CD4-positive, alpha-beta T cell treated with Interferon gamma for 1 hour (primary cell): ENCODE data around the gene ZDHHC24.
A peak's percentile ranks its signal among the peaks of the same experiment; 100 is the strongest.

Experiments
- DNase-seq: peaks from one replicate; pipeline ENCODE4 v3.0.0-alpha.2; 2020

ZDHHC24 gene

DNA sequence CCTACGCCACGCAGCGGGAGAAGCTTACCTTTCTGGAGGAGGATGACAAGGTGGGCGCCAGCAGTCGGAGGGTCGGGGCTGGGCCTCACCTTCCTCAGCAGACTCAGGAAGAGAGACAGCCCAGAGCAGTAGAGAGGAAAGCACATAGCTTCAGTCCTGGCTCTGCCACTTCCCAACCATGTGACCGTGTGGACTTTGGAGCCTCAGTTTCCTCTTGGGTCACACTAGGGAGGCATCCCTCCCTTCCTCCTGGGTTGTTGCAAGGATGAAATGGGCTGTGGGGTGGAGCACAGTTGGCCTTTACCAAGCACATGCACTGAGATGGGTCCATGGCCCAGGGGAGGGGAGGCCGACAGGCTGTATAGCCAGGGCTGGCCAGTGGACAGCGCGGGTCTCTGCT, 52.7 kb downstream of the ZDHHC24 start:
- DNase-seq, result no peak

DNA sequence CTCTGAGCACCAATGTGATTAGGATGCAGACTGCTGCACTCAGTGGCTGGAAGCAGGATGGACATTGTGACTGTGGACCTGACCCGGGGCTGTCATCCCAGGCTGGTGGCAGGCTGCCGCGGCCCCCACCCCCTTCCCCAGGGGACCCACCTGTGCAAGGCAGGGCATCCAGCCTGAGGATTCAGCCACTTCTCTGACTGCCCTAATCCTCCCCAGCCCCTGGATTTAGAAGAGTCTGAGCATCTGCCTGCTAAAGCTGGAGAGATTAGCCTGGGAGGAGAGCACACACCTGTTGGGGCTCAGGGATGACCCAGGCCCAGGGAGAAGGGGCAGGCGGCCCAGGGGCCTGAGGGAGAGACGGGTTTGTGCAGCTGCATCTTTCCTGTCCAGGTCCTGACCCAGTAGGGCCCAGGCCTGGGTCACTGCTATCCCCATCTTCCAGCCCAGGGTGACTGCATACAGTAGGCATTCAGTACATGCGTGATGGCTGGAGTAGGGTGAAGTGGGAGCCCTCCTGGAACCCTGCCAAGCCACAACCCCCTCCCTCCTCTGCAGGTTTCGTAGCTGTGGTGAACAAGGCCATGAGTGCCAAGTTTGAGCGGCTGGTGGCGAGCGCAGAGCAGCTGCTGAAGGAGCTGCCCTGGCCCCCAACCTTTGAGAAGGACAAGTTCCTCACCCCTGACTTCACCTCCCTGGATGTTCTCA, 53.5 kb downstream of the ZDHHC24 start:
- no peak for DNase-seq

DNA sequence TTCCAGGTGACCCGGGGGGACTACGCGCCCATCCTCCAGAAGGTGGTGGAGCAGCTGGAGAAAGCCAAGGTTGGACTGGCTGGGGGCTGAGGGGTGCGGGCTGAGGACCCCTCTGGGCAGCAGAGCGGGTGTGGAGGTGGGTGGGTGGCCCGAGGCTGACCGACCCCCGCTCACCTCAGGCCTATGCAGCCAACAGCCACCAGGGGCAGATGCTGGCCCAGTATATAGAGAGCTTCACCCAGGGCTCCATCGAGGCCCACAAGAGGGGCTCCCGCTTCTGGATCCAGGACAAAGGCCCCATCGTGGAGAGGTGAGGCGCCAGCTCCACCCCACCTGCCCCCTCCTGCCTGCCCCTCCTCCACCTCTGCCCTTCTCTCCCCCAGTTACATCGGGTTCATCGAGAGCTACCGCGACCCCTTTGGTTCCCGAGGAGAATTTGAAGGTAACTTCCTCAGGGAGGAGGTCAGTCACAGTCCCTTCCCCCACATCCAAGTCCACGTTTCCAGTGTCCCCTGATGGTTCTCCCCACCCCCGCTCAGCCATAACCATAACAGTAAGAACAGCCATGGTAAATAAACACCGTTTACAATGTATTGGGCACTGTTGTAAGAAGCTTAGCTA, 54.4 kb downstream of the ZDHHC24 start:
- no peak for DNase-seq

DNA sequence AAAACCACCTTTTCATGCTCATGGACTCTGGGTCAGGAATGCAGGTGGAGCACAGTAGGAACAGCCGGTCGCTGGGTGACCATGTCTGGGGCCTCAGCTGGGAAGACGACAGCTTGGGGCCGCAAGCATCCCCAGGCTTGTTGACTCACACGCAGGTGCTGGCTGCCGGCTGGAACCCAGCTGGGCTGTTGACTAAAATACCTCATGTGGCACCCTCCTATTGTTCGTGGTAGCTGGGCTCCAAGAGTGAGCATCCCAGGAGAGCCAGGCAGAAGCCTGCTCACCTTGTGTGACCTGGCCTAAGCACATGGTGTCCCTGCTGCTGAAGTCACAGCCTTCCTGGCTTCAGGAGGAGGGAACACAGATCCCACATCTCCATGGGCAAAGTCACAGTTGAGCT, 56.2 kb downstream of the ZDHHC24 start:
- no peak for DNase-seq

DNA sequence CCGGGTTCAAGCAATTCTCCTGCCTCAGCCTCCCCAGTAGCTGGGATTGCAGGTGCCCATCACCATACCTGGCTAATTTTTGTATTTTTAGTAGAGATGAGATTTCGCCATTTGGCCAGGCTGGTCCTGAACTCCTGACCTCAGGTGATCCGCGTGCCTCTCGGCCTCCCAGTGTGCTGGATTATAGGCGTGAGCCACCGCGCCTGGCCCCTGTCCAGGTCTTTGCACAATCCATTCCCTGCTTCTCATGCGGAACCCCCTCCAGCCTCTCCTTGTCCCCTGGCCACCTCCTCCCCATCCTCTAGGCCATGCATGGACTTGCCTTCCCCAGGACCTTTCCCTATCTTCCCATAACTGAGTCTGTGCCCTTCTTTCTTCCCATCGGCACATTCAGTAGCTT, 56.9 kb downstream of the ZDHHC24 start:
- DNase-seq, result no peak

DNA sequence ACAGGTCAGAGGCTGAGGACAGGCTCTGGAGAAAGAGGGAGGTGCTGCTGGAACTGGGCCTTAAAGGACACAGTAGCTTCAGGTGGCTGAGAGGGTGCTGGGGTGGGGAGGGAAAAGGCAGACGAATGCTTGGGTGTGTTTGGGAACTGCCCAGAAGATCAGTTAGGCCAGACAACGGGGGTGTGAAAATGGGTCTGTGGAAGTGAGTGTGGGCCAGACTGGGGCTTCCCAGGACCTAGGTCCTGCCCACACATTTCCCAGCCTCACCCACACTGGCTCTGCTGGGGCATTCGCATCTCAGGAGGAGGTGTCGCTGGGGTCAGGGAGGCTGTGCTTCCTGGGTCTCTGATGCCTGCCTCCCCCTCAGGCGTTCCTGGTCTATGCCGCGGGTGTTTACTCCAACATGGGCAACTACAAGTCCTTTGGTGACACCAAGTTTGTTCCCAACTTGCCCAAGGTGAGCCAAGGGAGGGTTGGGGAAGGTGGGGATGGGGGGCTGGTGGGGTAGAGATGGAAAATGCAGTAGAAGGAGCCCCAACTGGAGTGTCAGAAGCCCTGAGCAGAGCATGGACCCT, 61.0 kb downstream of the ZDHHC24 start:
- DNase-seq, result no peak

DNA sequence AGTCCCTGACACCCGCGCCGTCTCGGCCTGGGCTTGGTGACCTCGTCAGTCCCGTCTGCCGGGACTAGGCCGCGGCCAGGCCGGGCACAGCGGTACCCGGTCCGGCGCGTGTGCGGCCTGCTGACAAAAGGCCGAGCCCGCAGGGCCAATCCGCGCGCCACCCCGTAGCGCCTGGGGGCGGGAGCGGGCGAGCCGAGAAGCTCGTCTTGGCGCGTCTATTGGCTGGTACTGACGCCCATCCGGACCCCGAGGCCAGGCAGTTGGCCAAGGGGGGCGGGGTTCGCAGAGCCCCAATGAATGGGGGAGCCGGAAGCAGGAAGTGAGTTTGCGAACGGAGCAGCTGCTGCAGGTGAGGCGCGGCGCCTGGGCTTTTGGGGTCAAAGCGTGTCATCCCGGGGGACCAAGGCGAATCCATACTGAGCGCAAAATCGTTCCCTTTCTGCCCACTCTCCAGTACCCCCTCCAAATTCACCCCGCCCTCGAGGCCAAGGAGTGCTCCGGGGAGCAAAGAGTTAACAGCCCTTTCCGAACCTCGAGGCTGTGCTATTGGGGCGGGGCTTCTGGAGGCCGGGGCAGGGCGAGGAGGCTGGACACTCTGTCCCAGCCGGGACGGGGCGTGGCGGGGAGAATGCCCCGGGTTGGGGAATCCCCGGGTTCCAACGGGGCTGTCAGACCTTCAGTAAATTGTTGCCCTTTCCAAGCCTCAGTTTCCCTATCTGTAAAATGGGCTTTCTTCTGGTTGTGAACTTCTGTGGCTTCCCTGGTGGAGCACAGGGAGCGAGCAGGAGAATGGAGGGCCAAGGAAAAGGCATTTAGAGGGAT, 65.5 kb downstream of the ZDHHC24 start, which contains the start of gene DPP3:
Gene DPP3, plus strand, starts transcription at position 318 of the 822 bp plus-strand sequence. CDS start 1,767 bp downstream, outside the sequence.
- peak; percentile 95 for DNase-seq

DNA sequence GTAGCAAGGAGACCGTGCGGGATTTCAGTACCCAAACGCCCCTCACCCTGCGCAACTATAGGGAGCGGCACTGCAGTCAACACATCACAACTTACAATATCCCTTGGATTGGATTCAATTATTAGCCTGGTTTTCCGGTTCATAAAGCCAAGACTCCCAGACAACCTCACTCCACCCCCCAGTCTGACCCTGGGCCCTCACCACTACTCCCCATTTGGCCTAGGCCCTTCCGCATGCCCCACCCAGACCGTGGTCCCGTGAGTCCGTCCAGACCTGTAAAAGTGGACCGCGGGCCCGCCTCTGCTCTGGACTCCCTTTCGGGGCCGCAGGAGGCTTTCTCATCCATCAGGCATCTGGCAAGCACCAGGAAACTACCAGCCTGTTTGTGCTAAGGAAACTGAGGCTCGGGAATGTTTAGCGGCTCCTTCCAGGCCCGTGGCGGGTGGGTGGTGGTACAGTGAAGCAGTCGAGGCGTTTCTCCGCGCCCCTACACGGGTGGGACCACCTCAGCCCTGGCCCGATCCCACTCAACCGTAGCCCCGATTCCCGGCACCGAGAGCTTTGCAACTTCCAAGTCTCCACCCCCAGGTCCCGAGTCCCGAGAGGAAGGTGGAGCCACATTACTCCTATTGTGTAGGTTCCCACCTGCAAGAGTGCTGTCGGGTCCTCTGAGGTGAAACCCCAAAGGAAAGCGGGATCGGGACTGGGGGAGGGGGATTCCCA, 66.3 kb downstream of the ZDHHC24 start:
- no peak for DNase-seq

DNA sequence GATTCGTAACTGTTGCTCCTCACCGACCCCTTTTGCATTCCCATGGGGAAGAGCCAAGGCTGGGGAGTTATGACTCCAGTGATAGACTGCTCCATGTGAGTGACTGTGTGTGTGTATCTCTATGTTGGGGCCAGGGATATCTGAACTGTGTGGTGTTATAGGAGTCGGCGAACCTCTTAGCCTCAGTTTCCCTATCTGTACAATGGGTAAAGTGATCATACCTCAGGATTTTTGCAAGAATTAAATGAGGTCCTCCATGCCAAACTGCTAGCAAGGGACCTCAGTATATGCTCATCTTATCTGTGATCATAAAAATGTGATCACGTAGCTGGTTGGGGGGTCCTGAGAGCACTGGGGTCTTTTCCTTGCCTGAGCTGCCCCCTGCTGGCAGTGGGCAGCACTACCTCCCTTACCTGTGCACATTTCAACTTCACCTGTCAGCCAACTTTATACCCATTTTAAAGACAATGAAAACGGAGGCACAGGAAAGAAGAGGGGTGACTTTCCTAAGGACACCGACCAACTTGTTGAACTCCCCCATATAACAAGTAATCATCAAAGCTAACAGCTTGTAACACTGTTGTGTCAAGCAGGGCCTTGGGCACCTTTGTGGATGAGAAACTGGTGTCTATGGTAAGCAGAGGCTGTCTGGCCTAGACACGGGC, 67.0 kb downstream of the ZDHHC24 start:
- DNase-seq, result peak; percentile 33

DNA sequence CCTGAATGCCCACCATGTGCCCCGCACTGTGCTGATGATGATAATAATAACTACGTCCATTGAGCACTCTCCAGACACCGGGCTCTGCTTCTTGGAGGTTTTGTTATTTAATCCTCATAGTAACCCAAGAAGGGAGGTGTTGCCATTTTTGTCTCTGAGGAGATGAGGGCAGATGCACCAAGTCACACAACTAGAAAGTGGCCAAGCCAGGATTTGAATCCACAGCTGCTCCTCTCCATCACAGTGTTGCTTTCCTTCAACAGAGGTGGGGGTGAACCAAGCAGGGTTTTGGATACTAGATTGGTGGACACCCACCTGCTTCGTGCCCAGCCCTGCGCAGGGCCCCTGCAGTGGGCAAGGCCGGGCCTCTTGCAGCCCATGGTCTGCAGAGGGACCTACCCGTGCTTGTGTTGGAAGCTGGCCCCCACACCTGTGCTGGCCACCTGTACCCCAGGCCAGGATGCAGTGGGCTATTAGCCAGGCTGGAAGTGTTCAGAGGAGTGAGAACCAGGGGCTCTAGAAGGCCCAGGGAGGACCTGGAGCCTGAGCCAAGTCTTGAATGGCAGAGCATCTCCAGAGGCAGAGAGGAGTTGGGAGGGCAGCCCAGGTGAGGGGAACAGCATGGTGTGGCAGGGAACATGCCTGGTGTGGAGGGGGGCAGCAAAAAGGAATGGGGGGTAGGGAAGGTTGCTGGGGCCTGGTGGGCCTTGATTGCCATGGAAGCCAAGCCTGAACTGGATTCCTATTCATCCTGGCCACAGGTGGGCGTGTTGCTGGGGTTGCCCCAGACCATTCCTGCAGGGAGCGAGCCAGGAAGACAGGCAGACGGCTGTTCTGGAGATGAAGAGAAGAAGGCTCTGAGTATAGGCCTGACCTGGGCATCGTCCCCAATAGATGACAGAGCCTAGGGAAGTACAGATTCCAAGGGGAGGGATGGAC, 68.3 kb downstream of the ZDHHC24 start:
- DNase-seq, result no peak

DNA sequence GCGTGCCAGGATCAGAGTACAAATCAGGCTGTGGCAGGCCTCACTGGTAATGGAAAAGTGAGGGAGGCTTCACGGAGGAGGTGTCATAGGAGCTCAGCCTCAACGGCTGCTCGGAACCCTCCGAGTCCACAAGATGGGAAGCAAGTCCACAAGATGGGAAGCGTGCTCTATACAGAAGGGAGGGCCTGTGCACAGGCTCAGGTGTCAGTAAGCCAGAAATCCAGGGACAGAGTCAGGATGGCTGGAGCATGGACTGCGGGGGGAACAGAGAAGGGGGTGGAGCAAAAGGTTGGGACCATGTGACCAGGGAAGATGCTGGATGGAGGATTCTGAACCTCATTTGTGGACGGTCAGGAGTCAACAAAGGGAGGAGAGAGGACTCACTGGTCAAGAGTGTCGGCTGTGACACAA, 69.0 kb downstream of the ZDHHC24 start:
- DNase-seq, result no peak

DNA sequence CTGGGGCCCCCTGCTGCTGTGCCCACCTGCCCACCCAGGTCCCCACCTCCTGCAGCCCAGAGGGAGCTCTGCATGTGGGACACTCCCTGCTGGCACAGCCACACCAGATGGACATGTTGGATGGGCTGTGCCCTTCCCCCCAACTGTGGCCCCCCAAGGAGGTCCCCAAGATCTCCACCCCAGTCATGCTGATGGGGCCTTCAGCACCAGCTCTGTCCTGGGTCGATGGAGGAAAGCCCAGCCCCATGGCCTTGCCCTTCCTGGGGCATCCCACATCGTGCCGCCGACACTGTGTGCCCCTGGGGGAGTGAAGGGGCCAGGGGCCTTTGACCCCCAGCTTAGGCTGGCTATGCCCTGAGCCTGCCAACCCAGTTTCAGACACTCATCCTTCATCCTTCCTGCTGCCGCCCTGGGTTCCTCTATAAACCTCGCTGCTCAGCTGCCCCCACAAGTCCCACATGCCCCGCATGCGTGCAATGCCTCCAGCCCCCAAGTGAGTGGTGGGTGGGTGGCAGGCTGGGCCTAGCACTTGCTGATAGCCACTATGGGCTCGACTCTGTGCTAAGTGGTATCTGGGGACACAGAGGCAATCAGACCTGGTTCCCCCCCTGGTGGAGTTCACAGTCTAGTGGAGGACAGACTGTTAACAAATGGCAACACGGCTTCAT, 69.5 kb downstream of the ZDHHC24 start:
- no peak for DNase-seq

DNA sequence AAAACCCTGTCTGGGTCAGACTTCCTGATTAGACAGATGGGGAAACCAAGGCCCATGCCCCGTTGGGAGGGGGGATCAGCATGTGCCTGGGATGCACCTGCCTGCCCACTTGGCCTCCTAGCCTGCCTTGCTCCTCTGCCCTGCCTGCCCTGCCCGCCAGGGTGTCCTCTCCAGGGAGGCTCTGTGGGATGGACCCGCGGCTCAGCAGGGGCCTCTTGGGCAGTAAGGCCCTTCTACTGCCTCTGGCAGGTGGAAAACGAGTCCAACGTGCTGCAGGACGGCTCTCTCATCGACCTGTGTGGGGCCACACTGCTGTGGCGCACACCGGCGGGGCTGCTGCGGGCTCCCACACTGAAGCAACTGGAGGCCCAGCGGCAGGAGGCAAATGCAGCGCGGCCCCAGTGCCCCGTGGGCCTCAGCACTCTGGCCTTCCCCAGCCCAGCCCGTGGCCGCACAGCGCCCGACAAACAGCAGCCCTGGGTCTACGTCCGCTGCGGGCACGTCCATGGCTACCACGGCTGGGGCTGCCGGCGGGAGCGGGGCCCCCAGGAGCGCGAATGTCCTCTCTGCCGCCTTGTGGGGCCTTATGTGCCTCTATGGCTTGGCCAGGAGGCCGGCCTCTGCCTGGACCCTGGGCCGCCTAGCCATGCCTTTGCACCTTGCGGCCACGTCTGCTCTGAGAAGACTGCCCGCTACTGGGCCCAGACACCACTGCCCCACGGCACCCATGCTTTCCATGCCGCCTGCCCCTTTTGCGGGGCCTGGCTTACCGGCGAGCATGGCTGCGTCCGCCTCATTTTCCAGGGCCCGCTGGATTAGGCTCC, 70.3 kb downstream of the ZDHHC24 start:
- DNase-seq, result no peak

DNA sequence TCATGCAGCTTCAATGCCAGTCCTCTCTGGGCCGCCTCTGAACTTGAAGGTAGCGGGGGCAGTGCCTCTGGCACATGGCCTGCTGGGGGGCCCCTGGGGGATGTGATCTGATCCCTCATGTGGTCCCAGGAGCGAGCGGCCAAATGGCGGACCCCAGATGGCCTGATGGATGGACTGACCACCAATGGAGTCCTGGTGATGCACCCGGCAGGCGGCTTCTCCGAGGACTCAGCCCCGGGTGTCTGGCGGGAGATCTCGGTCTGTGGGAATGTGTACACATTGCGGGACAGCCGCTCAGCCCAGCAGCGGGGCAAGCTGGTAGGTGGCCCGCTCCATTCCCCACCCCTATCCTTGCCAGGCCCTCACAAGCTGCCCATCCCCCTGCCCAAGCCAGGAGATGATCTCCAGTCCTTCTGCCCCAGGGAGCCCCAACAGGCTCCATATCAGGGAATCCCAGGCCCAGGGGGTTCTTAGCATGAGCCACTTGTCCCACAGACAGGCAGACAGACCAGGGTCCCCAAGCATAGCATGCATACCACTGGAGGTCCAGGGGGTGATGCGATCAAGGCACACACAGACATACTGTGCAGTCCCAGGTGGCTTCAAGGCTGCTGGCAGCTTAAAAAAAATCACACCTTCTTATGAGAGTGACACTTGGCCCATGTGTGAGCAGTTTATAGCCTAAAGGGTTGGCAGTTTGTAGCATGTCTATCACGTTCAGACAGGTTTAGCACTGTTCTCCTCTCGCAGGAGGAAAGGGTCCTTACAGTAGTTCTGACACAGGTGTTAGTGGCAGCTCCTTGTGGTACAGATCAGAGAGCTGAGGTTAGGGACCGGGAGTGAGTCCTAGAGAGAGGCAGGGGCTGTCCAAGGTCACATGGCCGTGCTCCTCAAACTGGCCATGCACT, 72.0 kb downstream of the ZDHHC24 start:
- no peak for DNase-seq

DNA sequence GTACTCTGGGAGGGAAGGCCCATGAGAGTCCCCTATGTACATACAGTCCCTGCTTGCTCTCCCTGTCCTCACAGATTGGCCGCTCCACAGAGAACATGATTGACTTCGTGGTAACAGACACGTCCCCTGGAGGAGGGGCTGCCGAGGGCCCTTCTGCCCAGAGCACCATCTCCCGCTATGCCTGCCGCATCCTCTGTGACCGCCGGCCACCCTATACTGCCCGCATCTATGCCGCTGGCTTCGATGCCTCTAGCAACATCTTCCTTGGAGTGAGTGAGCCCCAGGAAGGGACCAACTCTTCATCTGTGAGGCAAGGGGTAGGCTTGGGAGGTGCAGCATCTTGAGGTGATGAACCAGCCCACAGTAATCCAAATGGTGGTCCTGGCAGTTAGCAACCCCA, 72.7 kb downstream of the ZDHHC24 start:
- no peak for DNase-seq

DNA sequence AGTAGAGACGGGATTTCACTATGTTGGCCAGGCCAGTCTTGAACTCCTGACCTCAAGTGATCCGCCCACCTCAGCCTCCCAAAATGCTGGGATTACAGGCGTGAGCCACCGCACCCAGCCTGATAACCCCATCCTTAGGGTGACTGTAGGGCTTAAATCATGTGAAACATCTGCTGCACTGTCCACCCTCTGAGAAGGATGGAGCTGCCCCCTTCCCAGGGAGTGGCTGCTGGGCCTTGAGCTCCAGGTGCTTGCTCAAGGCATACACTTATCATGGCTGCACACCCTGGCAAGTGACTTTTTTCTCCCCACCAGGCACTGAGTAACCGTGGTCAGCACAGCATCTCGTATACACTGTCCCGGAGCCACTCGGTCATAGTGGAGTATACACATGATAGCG, 73.8 kb downstream of the ZDHHC24 start:
- no peak for DNase-seq

DNA sequence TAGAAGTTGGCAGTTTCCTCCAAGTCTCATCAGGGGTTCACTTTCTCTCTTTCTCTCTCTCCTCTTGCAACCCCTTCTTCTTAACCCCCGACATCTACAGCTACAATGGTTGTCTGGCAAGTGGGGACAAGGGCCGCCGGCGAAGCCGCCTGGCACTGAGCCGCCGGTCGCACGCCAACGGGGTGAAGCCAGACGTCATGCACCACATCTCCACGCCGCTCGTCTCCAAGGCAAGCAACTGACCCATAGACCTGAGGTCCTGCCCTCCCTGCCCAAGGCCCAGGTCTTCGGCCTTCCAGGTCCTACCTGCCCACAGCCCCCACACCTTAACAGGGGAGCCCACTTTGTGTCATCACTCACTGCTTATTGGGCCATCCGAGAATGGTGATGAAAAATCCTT, 74.7 kb downstream of the ZDHHC24 start:
- no peak for DNase-seq
